Islet of Langerhans (tissue), 1 donor: ENCODE measurements around the gene EVPL.
"Not testable (repeated sequence)": the region's sequence is repeated elsewhere in the genome, so short reads cannot be mapped to it uniquely, and the experiment has no call there.

Experiments
- FAIRE-seq: peaks from one replicate; lab custom pipeline; 2011; peaks lifted over from hg19 to GRCh38; lab: Jason Lieb, UNC

EVPL gene

DNA sequence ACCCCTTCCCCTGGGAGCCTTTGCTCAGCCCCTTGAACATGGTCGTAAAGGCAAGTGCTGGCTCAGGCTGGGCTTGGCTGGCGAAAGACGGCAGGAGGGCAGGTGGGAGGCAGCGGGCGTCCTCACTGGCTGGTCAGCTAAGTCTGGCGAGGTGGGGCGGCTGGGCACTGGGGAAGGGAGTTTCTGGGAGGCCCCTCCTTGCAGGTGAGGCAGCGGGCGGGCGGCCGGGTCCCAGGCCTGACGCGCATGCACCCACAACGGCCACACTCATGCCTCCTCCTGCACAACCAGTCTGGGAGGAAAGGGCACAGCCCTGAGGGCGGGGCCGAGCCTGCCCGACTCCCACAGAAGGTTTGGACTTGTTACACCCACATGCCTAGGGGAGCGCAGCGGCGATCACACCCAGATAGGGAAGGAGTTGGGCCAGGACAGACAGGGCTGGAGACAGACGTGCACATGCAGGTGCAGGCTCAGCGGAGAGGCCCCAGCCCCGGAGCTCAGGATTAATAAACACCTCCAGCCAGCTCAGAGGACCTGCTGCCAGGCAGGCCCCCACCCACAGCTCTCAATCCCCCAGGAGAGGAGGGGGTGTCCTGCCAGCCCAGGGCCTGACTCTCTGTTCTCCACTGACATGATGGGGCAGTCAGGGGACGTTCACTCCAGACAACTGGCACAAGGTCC lies at the start of gene EVPL:
Gene EVPL (minus strand): TSS at position 148 of the 681 bp plus-strand sequence. CDS start 108 bp downstream, at position 40.
- no peak for FAIRE-seq

GRCh38 chr17:76076146-76076764 lies 49.1 kb upstream of the EVPL start:
- FAIRE-seq, result no peak

DNA sequence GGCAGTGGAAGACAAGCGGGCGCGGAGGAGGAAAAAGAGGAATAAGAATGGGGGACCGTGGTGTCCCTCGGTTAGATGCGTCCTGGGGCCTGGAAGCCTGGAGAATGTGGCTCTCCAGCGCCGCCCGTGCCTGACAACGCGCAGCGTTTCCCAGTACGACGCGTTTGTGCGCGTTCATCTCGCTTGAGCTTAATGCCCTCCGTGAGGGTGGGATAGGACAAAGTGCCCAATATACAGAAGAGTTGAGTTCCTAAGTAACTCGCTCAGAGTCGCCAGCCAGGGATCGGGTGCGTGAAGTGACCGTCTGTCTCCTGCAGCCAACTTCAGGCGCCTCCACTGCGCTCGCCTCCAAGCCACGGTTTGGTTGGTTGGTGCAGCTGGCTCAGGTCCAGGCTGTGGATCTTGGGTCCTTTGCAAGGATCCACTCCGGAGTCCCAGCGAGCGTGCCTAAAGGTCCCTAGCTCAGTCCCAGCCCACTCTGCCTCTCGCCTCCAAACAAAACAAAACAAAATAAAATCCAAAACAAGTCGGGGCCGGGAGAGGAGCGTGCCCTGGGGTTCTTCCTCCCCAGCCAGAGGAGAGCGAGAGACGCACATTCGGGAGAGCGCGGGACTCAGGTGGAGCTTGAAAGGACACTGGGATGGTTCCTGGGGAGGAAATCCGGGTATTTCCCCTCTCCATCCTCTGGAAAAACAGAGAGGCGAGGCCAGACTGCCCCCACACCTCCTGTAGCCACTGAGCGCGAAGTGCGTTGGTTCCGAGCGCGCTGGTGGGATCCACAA lies 48.4 kb upstream of the EVPL start:
- no peak for FAIRE-seq

DNA sequence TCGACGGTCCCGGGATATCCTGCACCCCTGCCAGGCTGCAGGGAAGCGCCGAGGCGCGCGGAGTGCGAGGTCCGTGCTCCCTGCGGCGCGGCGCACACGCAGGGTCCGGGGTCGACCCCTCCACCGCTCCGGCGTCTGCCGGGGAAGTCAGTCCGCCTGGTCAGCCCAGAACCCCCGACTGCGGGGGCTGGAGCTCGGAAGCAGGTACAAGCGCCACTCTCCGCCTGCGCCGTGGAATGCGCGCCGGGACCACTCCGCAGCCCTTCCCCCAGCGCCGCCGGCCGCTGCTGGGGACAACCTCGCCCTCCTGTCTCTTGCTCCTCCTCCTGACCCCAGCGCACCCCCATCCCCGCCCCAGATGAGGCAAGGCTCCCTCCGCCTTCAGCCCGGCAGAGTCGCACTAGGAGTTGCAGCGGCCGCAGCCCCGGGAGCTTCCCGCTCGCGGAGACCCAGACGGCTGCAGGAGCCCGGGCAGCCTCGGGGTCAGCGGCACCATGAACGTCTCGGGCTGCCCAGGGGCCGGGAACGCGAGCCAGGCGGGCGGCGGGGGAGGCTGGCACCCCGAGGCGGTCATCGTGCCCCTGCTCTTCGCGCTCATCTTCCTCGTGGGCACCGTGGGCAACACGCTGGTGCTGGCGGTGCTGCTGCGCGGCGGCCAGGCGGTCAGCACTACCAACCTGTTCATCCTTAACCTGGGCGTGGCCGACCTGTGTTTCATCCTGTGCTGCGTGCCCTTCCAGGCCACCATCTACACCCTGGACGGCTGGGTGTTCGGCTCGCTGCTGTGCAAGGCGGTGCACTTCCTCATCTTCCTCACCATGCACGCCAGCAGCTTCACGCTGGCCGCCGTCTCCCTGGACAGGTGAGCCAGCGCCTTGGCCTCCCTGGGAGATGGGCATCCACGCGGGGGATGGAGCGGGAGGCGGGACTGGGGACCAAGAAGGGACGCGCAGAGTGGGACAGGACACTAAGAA lies 47.6 kb upstream of the EVPL start, which contains the start of gene GALR2:
Gene GALR2 (plus strand): TSS at position 392 of the 974 bp plus-strand sequence. CDS start 103 bp downstream, at position 495.
- no peak for FAIRE-seq

GRCh38 chr17:76072148-76072858 lies 45.2 kb upstream of the EVPL start, which contains the start of gene SRP68:
TSS of gene SRP68 (minus strand) at chr17:76072517. CDS start at chr17:76072491, 26 bp downstream.
- no peak for FAIRE-seq

- no peak for FAIRE-seq
These were observed 44.5 kb upstream of the EVPL start for GRCh38 chr17:76071531-76072147.

- FAIRE-seq, result no peak
These were observed 38.7 kb upstream of the EVPL start for GRCh38 chr17:76065775-76066174.

GRCh38 chr17:76063875-76064546 lies 36.9 kb upstream of the EVPL start:
- FAIRE-seq, result no peak

- FAIRE-seq, result not testable (repeated sequence)
These were observed 31.2 kb upstream of the EVPL start for GRCh38 chr17:76058264-76058663.

- no peak for FAIRE-seq
These were observed 29.8 kb upstream of the EVPL start for GRCh38 chr17:76056882-76057281.

GRCh38 chr17:76054112-76054476 lies 27.0 kb upstream of the EVPL start:
- FAIRE-seq, result no peak

DNA sequence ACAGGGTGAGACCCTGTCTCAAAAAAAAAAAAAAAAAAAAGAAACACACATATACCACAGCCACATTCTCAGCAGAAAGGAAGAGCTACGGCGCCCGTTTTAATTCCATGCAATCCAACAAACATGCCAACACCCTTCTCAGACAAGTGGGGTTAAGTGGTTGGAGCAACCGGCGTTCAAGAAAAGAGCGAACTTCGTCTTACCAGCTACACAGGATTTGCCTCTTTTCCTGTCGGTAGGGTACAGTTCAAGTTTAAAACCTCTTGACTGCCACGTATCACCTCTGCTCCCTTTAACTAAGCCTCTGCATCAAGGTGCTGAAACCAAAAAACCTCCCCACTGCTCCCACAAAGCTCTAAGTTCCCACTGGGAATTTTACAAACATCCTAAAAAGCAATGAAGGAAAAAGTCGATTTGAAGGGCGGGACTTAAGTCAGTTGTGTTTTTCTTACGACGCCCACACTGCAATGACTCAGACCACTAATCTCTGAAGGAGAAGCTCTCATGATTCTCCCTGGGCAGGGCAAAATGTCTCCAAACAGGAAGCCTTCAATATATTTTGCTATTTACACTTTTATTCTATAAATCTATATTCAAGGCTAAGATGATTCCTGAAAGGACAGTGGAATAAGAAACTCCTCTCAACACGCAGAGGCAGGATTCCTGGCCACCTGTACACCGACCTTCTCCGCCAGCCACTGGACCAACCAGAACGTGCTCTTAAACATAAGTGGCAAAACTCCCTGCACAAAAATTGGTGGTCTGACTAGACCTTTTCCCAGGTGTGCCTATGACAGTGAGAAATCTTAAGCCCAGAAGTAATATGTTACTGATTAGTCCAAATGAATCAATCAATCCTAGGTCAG lies 26.4 kb upstream of the EVPL start:
- FAIRE-seq, result no peak

GRCh38 chr17:76051561-76051960 lies 24.5 kb upstream of the EVPL start:
- FAIRE-seq, result no peak

DNA sequence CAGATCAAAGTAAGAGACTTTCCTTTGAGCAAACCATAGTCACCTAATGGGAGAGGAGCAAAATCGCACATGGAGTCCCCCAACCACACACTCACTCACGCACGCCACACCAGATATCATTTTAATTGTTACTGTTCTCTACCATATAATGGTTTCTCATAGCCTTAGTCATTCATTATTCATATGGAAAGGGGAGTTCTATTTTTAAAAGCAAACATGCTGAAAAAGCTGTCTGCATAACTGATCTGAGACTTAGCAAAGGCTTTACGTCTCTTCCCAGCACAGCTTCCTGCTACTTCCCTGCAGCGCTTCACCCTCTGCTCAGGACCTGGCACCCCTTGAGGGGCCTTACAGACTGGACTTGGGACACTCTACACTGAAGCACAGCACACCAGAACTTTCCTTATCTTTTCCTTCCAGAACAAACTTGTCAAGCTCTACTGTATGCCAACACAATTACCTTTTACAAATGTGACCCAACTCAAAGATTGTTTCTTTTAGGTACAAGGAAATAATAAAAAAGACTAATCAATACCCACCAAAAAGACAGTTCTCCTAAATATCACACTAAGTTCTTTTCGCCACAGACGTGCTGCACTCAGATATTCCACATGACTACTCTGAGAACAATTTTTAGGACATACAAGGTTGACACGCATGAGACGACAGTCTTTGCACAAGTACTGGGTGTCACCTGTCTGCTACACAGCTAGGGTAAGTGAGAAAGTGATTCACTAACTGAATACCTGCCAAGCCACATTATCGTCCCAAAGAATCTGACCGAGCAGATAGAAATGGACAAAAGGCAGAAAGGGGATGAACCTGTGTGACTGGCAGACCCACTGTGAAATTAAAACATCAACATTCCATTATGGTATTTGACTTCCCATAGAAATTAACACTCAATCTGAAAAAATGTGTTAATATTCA lies 23.7 kb upstream of the EVPL start:
- no peak for FAIRE-seq

DNA sequence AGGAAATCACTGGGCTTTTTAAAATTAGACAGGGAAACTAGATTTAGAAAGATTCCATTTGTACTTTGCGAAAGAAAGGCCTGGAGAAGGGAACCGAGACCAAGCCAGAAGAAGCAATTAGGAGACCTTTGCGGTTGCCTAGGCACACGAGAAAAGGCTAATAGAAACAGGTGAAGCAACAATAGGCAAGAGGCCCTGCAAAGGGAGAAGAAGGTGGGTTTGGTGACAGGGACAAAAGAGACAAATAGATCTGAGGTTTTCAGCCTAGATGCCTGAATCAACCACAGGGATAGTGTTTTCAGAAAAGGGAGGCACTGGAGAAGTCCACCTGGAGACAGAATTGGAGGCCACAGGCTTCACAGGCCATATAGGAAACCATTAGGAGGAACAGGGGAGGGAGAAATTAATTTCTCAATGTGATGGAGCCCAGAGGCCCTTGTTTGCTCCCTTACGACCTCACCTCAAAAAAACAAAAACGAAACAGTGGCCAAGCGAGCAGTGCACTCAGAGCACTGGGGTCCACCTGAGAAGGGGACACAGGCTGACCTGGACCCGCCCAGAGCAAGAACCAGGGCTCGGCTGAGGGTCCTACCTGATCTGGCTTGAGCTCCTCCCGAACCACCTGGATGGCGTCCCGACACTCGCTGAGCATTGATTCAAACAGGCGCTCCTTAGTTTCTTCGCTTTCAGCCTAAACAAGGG lies 22.9 kb upstream of the EVPL start:
- no peak for FAIRE-seq

- FAIRE-seq, result no peak
These were observed 22.1 kb upstream of the EVPL start for GRCh38 chr17:76049239-76049638.

GRCh38 chr17:76048711-76049110 lies 21.6 kb upstream of the EVPL start:
- no peak for FAIRE-seq
